GM18873 (cell line): ENCODE results near the gene C2CD3.

Experiments used
- ATAC-seq: cut with Tn5 transposase; IDR thresholded peaks from one replicate; pipeline ENCODE4 v1.9.1; 2021; ENCODE audit warnings: mild to moderate bottlenecking, moderate library complexity, moderate number of reproducible peaks; ENCODE audit not compliant: unreplicated experiment, low FRiP score

The C2CD3 gene

GRCh38 chr11:74170694-74171629 is at the start of gene C2CD3, which contains the start of gene PPME1:
Gene C2CD3, minus strand, starts transcription at chr11:74171002. Its CDS starts 210 bp downstream, at chr11:74170792.
Gene PPME1, plus strand, starts transcription at chr11:74171289. Its CDS starts 133 bp downstream, at chr11:74171422.
- ATAC-seq = peak; percentile 92

- ATAC-seq = no peak
These were observed 49.6 kb upstream of the C2CD3 start for GRCh38 chr11:74220376-74220775.

GRCh38 chr11:74212533-74212932 is 41.7 kb upstream of the C2CD3 start:
- no peak for ATAC-seq

- ATAC-seq = no peak
These were observed 37.7 kb upstream of the C2CD3 start for GRCh38 chr11:74208507-74208906.

GRCh38 chr11:74206746-74207145 is 35.9 kb upstream of the C2CD3 start:
- no peak for ATAC-seq

GRCh38 chr11:74205181-74205580 is 34.4 kb upstream of the C2CD3 start:
- ATAC-seq = no peak

- ATAC-seq = no peak
These were observed 33.9 kb upstream of the C2CD3 start for GRCh38 chr11:74204701-74205100.

- ATAC-seq = no peak
These were observed 33.2 kb upstream of the C2CD3 start for GRCh38 chr11:74203966-74204365.

GRCh38 chr11:74196781-74197486 is 26.1 kb upstream of the C2CD3 start:
- no peak for ATAC-seq

- no peak for ATAC-seq
These were observed 25.0 kb upstream of the C2CD3 start for GRCh38 chr11:74195828-74196227.

GRCh38 chr11:74185695-74186094 is 14.9 kb upstream of the C2CD3 start:
- ATAC-seq = no peak

GRCh38 chr11:74185285-74185684 is 14.5 kb upstream of the C2CD3 start:
- no peak for ATAC-seq

GRCh38 chr11:74182635-74183034 is 11.8 kb upstream of the C2CD3 start:
- ATAC-seq = no peak

GRCh38 chr11:74179234-74180052 is 8.6 kb upstream of the C2CD3 start:
- no peak for ATAC-seq

GRCh38 chr11:74175920-74176319 is 5.1 kb upstream of the C2CD3 start:
- no peak for ATAC-seq

- ATAC-seq = no peak
These were observed 1.2 kb upstream of the C2CD3 start for GRCh38 chr11:74171997-74172396.

GRCh38 chr11:74171630-74171968 is 797 bp upstream of the C2CD3 start:
- no peak for ATAC-seq

GRCh38 chr11:74169738-74170458 is 904 bp downstream of the C2CD3 start:
- ATAC-seq = no peak

GRCh38 chr11:74168838-74169237 is 2.0 kb downstream of the C2CD3 start:
- no peak for ATAC-seq
